A549 treated with CORT108297 at 1 μM for 4 hours (cell line): ENCODE measurements around the gene JCHAIN. TPM values are rescaled to one million over a fixed set of nuclear protein-coding genes. Genes with fewer than 3 reads are reported as not detected.

Experiments
- total RNA-seq: library from RNA; stranded (reverse); fragments of 200-300 nt; extraction: Qiagen RNA extraction; gene quantifications from 5 replicates; pipeline ENCODE4 v1.2.3, GENCODE V29; 2022

The JCHAIN gene
- 0.12 to 0.46 TPM (median 0.15 TPM) in 3 of 5 replicates, not detected in the others for total RNA-seq

DNA sequence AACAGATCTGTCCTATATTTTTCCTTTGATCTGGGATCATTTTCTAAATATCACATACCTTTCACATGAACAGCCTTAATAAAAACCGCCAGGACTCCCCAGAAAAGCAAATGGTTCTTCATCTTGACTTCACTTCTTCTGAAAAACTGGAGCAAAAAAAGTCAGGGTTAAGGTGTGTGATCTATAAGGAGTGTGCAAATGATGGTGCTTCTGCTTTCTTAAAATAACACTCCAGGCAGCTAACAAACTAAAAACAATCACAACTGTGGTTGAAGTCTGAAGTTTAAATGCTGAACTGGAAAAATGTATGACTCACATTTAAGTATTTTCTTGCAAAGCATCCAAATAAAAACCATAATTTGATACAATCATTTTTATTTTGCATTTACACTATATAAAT, at the start of gene JCHAIN:
TSS of gene JCHAIN (minus strand) at position 140 of the 400 bp plus-strand sequence. CDS start at position 122, 18 bp downstream.

DNA sequence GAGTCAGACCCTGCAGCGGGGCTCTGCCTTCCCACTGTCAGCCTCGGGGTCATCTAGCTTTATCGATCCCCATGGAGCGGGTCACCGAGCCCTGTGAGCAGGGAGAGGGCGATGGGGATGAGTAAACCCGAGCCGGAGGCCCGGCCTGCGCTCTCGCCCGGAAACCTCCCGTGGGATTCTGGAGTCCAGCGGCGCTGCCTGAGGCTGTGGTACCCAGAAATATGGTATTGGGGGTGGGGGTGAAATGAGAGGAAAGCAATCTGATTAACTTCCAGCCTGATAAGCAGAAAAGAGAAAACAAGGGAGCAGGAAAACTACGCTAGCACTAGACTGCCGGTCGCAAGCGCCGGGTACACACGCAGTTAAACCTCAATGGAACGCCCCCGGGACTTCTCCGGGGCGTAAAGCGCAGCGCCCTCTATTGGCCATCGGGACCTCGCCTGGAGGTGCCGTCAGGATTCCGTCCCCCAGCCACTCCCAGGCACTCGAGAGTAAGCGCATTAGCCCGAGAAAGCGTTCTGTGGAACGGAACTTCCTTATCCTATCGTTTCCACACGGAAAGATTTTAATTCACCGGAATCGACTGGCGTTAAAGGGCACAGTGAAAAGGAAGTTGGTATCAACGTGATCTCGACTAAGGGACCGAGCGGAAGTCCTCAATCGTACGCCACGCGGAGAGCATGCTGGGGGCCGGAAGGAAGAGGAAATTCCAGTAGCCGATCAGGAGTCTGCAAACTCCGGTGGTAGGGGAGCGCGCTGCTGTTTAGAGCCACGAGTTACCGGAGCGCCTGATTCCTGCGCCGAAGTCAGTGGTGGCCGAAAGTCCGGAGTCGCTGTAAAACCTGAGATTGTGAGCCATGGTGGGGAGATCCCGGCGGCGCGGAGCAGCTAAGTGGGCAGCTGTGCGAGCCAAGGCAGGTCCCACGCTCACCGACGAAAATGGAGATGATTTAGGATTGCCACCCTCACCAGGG, 21.8 kb upstream of the JCHAIN start, which contains the start of gene UTP3:
TSS of gene UTP3 (plus strand) at position 712 of the 974 bp plus-strand sequence. CDS start at position 858, 146 bp downstream.

DNA sequence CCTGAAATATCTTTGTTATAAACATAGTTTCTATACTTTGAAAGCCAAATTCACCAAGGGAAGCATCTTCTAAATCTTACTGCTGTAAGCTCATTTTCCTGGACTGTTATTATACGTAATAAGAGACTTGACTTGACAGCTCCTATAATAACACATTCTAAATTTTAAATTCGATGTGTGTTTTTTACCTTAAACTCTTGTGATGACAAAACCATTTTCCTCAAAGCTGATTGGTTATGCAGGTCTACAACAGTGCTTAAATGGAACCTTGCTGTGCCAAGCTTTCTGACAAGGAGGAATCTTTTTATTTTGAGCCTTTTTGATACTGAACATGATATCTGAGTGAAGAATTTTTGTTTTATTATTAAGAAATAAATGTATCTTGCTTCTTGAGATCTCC, 37.9 kb downstream of the JCHAIN start, which contains the start of gene ENAM:
TSS of gene ENAM (plus strand) at position 301 of the 400 bp plus-strand sequence. CDS start 757 bp downstream, outside the sequence.

Other genes starting within 250 kb of the JCHAIN start
- not detected in 5 replicates for gene MUC7, start 194.3 kb downstream of the JCHAIN start, total RNA-seq
- 0.20 TPM in 1 of 5 replicates, not detected in the others for gene AMTN, start 147.9 kb downstream of the JCHAIN start, total RNA-seq
- not detected in 5 replicates for gene AMBN, start 74.3 kb downstream of the JCHAIN start, total RNA-seq
- not detected in 5 replicates for gene ENAM, start 37.8 kb downstream of the JCHAIN start, total RNA-seq
- 32.0 to 48.0 TPM (median 35.8 TPM) in 5 replicates for gene UTP3, start 22.0 kb upstream of the JCHAIN start, total RNA-seq
- gene RUFY3, start 55.5 kb upstream of the JCHAIN start, total RNA-seq: 6.4 to 8.5 TPM (median 7.7 TPM) in 5 replicates
- 72.8 to 95.4 TPM (median 77.6 TPM) in 5 replicates for gene GRSF1, start 173.4 kb upstream of the JCHAIN start, total RNA-seq
- 4.7 to 7.0 TPM (median 6.4 TPM) in 5 replicates for gene MOB1B, start 235.9 kb upstream of the JCHAIN start, total RNA-seq